ENCODE measurements around the gene GOLGA6D.
A peak's percentile ranks its signal among the peaks of the same experiment; 100 is the strongest.
"Not testable (repeated sequence)": the region's sequence is repeated elsewhere in the genome, so short reads cannot be mapped to it uniquely, and the experiment has no call there.

The GOLGA6D gene

DNA sequence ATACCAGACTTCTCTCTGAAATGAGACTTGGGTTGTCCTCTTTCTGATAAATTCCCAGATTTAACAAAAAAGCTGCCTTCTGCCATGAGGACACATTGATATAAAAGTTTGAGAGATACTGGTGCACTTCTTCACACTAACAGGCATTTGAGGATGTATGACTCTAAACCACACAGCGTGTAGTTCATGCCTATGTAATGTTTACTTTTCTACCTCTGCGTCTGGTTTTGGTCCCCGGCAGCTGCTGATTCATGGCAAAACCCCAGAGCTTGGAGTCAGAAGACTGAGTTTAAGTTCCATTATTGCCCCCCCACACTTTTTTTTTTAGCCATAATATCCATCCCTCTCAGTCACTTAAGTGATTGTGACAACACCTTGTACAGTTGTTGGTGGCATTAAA is 1.5 kb downstream of the GOLGA6D start:
- DNase-seq (ENCODE audit: low read depth in 3 of 3) = not testable (repeated sequence)

GRCh38 chr15:75293660-75294059 is 11.0 kb downstream of the GOLGA6D start:
- not testable (repeated sequence) for DNase-seq (ENCODE audit: low read depth in 3 of 3)

DNA sequence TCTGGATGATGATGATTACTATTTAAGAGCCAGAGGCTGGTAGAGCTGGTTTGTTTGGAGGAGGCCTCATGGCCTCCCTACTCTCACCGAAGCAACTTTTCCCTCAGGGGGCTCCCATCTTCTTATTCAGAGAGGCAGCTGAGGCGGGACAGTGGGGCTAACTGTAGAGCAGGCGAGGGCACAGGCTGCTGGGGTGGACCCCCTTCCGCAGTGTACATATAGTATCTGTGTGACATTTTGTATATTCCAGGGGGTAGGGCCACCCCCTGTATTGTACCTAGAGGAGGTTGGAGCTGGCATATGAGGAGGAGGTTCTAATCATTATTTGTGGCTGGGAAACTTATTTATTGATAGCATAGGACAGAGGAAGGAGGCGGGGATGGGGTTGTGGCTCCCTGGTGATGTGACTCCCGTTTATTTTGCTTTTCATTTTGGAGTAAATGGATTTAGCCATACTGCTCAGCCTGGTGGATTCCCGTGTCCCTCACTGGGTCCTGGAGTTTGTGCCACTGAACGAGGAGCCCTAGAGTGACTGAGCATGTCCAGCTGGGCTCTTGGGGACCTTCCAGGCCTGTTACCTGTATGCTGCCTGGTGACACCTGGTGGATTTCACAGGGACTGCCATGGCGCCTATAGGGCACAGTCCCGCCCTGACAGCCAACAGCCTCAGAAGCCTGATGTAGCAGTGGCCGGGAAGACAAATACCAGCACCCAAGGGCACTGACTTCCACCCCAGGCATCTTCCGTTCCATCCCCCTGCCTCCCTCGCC is 16.1 kb downstream of the GOLGA6D start:
- DNase-seq (ENCODE audit: low read depth in 3 of 3) = not testable (repeated sequence)

DNA sequence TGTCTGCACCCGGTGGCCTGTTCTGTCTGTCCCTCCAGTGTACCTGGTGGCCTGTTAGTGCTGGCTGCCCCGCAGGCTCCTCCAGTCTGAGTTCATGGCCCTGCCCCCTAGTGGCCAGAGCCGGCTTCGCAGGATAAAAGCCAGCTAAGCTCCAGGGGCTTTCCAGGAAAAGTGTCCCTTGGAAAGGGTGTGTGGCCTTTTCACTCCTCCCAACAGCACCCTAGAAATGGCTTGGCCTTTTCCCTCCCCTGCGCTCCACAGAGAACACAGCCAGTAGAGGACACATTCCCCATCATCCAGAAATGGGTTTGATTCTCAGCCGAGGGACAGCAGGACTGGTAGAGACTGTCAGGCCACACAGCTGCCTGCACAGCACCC is 16.7 kb downstream of the GOLGA6D start:
- peak; percentile 35 to 42 (median 40) for DNase-seq (ENCODE audit: low read depth in 3 of 3)

- not testable (repeated sequence) for DNase-seq (ENCODE audit: low read depth in 3 of 3)
Measured at GRCh38 chr15:75300026-75300425, 17.4 kb downstream of the GOLGA6D start.

DNA sequence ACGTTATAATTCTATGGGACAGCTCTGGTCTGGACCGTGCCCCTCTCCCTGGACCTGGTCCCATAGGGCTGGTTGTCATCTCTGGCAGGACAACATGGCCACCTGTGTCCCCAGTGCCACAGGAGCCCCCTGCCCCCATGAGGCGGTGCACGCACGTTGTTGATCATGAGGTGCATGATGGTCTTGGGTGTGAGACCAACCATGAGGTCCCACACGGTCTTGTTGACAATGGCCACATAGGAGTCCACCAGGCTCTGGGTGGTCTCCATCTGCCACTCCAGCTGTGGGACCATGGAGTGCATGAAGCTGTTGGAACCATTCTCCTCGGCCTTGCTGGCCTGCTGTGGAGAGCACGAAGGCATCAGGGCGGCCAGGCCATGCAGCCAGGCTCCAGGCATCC is 19.7 kb downstream of the GOLGA6D start:
- DNase-seq (ENCODE audit: low read depth in 3 of 3) = no peak

GRCh38 chr15:75302753-75303152 is 20.1 kb downstream of the GOLGA6D start:
- DNase-seq (ENCODE audit: low read depth in 3 of 3) = not testable (repeated sequence)

DNA sequence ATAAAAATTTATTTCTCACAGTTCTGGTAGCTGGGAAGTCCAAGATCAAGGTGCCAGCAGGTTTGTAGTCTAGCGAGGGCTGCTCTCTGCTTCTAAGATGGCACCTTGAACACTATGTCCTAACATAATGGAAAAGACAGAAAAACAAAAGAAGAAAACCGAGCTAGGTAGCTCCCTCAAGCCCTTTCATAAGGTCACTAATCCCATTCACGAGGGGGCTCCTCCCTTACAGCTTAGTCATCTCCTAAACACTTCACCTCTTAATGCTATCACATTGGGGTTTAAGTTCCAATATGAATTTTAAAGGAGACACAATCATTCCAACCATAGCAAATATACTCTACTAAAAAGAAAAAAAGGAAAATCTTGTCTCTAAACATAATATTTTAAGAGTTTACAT is 23.6 kb downstream of the GOLGA6D start:
- DNase-seq (ENCODE audit: low read depth in 3 of 3) = no peak

- DNase-seq (ENCODE audit: low read depth in 3 of 3) = no peak
Measured at GRCh38 chr15:75307778-75308390, 25.2 kb downstream of the GOLGA6D start.

GRCh38 chr15:75309711-75310110 is 27.1 kb downstream of the GOLGA6D start:
- DNase-seq (ENCODE audit: low read depth in 3 of 3) = no peak

DNA sequence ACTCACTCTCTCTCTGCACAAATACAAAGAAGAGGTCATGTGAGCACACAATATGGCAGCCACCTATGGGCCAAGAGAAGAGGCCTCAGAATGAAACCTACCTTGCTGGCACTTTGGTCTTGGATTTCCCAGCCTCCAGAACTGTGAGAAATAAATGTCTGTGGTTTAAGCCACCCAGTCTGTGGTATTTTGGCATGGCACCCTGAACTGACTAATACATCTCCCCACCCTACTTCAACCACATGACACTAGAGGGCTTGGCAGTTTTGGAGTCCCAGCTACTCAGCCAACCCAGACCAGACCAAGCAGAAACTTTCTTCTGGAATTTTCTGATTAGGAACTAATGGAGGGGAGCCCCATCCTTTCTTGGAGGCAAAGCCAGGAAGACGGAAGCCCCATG is 29.9 kb downstream of the GOLGA6D start:
- not testable (repeated sequence) for DNase-seq (ENCODE audit: low read depth in 3 of 3)

DNA sequence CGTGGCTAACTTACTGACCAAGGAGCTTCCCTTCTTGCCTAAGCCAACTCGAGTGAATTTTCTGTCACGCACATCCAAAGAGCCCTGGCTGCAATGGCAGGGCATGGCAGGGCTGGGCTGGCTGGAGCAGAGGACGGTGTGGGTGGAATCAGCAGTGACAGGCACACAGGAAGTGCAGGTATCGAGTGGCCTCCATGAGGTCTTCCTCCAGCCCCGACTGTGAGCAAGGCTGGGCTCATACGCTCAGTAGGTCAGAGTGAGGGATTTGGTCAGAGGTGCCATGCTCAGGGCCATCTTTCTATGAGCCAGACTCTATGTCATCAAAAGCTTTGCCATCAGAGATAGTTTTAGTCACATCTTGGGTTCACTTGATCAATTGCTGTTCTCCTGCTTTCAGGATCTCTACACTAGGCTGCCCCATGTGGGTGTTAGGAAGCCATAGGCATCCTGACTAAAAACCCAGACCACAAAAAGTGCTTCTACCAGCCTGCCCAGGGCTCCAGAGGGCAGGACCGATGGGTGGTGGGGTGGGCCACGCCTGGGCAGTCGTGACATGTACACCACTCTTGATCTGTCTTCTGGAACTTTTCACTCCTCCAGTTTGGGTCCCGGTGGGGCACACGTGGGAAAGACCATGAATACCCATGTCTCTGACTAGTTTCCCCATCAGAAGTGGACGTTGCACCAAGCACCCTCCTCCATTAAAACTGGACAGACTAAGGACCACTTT is 30.6 kb downstream of the GOLGA6D start:
- DNase-seq (ENCODE audit: low read depth in 3 of 3) = no peak

DNA sequence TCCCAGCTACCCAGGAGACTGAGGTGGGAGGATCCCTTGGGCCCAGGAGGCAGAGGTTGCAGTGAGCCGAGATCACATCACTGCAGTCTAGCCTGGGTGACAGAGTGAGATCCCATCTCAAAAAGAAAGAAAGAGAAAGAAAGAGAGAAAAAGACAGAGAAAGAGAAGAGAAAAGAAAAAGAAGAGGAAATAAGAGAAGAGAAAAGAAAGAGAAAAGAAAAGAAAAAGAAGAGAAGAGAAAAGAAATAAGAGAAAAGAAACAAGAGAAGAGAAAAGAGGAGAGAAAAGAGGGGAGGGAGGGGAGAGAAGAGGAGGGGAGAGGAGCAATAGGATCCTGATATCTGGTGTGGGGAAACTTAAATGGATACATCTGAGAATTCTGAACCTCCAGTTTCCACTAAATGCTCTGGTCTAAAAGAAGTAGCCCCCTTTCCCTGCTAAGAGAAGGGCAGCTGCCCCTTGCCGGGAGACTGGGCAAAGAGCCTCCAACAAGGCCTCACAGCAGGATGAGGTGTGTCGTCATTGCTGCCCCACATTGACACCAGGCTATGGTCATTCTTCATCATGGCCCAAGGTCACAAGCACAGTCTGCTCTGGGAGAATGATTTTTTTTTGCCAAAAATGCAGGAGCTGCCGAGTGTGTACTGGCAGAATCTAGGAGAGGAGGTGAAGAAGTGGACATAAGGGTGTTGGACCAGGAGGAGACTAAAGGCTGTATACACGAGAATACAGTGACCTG is 32.1 kb downstream of the GOLGA6D start:
- DNase-seq (ENCODE audit: low read depth in 3 of 3) = no peak

- not testable (repeated sequence) for DNase-seq (ENCODE audit: low read depth in 3 of 3)
Measured at GRCh38 chr15:75319231-75319897, 36.7 kb downstream of the GOLGA6D start.

GRCh38 chr15:75321711-75322110 is 39.1 kb downstream of the GOLGA6D start:
- DNase-seq (ENCODE audit: low read depth in 3 of 3) = no peak

- DNase-seq (ENCODE audit: low read depth in 3 of 3) = no peak
Measured at GRCh38 chr15:75325922-75326321, 43.3 kb downstream of the GOLGA6D start.

DNA sequence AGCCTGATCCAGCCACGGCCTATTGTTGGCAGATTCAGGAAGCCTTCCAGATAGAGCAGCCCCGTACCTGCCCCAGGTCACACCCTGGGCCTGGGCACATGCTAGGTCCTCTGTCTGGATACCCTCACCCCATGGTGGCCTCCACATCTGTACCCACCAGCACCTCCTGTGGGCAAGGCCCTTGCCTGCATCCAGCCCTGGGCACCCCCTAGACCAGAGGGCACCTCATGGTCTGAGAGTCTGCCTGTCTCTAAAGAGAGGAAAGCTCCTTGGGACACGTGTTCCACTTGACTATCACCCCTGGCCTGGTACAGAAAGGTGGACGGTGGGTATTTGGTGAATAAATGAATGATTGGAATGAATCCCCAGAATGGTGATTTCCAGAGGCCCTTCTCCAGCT is 44.4 kb downstream of the GOLGA6D start:
- no peak for DNase-seq (ENCODE audit: low read depth in 3 of 3)

- no peak for DNase-seq (ENCODE audit: low read depth in 3 of 3)
Measured at GRCh38 chr15:75327491-75327890, 44.9 kb downstream of the GOLGA6D start.

DNA sequence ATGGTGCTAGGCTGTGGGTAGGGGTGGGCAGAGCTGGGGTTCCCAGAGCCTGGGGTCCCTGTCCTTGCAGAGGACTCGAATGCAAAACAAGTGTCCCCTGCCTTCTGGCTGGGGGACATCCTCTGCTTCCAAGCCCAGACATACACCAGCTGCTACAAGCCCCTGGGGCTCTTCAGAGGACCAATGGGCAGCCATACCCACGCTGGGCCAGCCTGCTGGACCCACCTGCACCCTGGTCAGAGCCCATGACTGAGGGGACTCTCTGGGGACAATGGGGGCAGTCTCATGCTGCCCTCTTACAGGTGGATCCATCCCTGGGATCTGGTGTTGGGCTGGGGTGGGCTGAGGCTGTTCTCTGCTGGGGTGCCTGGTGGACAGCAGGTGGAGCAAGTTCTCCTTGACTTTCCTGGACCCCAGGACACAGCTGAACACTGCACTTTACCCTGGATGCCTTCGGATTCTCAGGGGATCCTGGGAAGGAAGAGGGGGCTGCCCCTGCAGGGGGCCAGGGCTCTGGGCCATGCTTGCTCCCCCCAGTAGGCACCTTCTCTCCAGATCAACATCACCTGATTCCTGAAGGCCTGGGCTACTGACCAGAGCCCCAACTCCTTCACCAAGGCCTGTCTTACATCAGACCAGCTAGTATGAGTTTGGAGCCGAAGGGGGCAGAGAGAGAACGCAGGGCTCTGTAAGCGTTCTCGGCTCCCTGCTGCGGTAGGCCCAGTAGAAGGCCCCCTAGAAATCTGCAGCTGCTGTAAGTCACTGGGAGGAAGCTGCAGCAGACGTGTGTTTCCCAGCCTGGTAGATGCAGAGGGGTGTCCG is 46.1 kb downstream of the GOLGA6D start:
- no peak for DNase-seq (ENCODE audit: low read depth in 3 of 3)

GRCh38 chr15:75329571-75329970 is 46.9 kb downstream of the GOLGA6D start:
- DNase-seq (ENCODE audit: low read depth in 3 of 3) = no peak

- DNase-seq (ENCODE audit: low read depth in 3 of 3) = not testable (repeated sequence)
Measured at GRCh38 chr15:75332093-75332492, 49.5 kb downstream of the GOLGA6D start.
